Measurements from ENCODE around the gene APP.
"Not testable (repeated sequence)": the region's sequence is repeated elsewhere in the genome, so short reads cannot be mapped to it uniquely, and the experiment has no call there.

GRCh38 chr21:26131053-26131452 is 39.5 kb downstream of the APP start:
- TF ChIP-seq ELK4 (IDR thresholded peaks at IDR 0.05; ENCODE audit: borderline replicate concordance, low read depth, low read length); ZNF423 (tag by site-specific recombination; IDR thresholded peaks at IDR 0.05); ATF2 (tag by site-specific recombination; IDR thresholded peaks at IDR 0.05; ENCODE audit: low read depth); ZNF513 (tag by site-specific recombination; IDR thresholded peaks at IDR 0.05); CTCF (tag by site-specific recombination; IDR thresholded peaks at IDR 0.05); KLF17 (tag by site-specific recombination; IDR thresholded peaks at IDR 0.05); ZNF571 (tag by site-specific recombination; IDR thresholded peaks at IDR 0.05); ZNF621 (tag by site-specific recombination; IDR thresholded peaks at IDR 0.05); ZNF175 (tag by site-specific recombination; IDR thresholded peaks at IDR 0.05); ZNF660 (tag by site-specific recombination; IDR thresholded peaks at IDR 0.05): not testable (repeated sequence)

Measured in HEK293 (cell line).